ENCODE results near the gene MIB2. TPM values are rescaled to one million over a fixed set of nuclear protein-coding genes. Genes with fewer than 3 reads are reported as not detected.

MIB2 gene
- polyA plus RNA-seq, 3 donors: 5.4 to 65.7 (median 5.6) TPM

DNA sequence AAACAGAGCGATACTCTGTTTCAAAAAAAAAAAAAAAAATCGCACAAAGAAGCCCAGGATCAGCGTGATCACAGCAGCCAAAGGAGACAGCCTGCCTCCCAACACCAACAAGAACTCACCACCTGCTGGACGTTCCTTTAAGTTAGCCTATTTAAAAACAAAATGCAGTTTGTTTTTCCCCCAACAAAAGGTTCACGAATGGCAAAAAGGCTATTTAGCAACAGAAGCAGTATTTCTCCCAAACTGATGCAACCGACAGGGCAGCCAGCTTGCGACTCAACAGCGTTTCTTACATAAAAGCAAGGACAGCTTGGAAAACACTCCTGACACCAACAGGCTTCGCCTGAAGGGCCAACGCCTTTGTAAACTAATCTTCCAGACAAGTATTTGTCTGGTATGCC lies 47.4 kb upstream of the MIB2 start:
- Histone ChIP-seq H3K27ac (ENCODE audit: low read depth in 1 of 2, low read length in 2 of 2) (peak overlapping the region in 1 of 2 donors; percentile 7), H4K20me1 (ENCODE audit: insufficient read depth, low read length) (peaks cover 96% of the 10 kb centered on the region), H3K9me3 (replicated peaks in 1 of 2; ENCODE audit: control insufficient read depth in 1 of 2, insufficient read depth in 1 of 2, low read length in 2 of 2) (no peaks in the 10 kb centered on the region), H3K79me2 (ENCODE audit: insufficient read depth, low read length) (peaks cover 99% of the 10 kb centered on the region), H3K9ac (ENCODE audit: insufficient read depth, low read length, poor library complexity, severe bottlenecking) (no peak overlapping the region), H3K4me1 (ENCODE audit: control insufficient read depth in 1 of 2, insufficient read depth in 2 of 2, low read length in 2 of 2) (peaks cover 2 to 5% of the 10 kb centered on the region in 2 donors), H3K36me3 (replicated peaks in 1 of 2; ENCODE audit: control insufficient read depth in 1 of 2, insufficient read depth in 2 of 2, low read length in 2 of 2) (peaks cover 47 to 71% of the 10 kb centered on the region in 2 donors), H2AFZ (ENCODE audit: insufficient read depth, low read depth, low read length, poor library complexity, severe bottlenecking) (no peak overlapping the region), H3K4me2 (replicated peaks; ENCODE audit: extremely low read depth, low read length, poor library complexity, severe bottlenecking) (no peak overlapping the region), H3K4me3 (replicated peaks in 1 of 3; ENCODE audit: low read depth in 2 of 3, low read length in 3 of 3) (no peak overlapping the region), H3K27me3 (ENCODE audit: control insufficient read depth in 2 of 2, insufficient read depth in 2 of 2, low read length in 2 of 2) (no peaks in the 10 kb centered on the region)
- Mint-ChIP-seq H3K4me3 (no peak overlapping the region), H3K9me3 (no peaks in the 10 kb centered on the region), H3K27ac (peak overlapping the region in 1 of 7 donors; percentile 74), H3K36me3 (peaks cover 45 to 76% of the 10 kb centered on the region in 2 donors), H3K4me1 (peaks cover 21% of the 10 kb centered on the region), H3K27me3 (ENCODE audit: low read depth in 3 of 3) (peaks cover 0 to 3% (median 1%) of the 10 kb centered on the region in 3 donors)
- 83% methylated on average over 8 of the region's 10 CpGs for WGBS (ENCODE audit: insufficient coverage)
- intact Hi-C loops (cut with micrococcal nuclease): no loop called here
- TF ChIP-seq, protein P1, sequence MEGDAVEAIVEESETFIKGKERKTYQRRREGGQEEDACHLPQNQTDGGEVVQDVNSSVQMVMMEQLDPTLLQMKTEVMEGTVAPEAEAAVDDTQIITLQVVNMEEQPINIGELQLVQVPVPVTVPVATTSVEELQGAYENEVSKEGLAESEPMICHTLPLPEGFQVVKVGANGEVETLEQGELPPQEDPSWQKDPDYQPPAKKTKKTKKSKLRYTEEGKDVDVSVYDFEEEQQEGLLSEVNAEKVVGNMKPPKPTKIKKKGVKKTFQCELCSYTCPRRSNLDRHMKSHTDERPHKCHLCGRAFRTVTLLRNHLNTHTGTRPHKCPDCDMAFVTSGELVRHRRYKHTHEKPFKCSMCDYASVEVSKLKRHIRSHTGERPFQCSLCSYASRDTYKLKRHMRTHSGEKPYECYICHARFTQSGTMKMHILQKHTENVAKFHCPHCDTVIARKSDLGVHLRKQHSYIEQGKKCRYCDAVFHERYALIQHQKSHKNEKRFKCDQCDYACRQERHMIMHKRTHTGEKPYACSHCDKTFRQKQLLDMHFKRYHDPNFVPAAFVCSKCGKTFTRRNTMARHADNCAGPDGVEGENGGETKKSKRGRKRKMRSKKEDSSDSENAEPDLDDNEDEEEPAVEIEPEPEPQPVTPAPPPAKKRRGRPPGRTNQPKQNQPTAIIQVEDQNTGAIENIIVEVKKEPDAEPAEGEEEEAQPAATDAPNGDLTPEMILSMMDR (IDR thresholded peaks at IDR 0.05): no peak
- no peak for DNase-seq

DNA sequence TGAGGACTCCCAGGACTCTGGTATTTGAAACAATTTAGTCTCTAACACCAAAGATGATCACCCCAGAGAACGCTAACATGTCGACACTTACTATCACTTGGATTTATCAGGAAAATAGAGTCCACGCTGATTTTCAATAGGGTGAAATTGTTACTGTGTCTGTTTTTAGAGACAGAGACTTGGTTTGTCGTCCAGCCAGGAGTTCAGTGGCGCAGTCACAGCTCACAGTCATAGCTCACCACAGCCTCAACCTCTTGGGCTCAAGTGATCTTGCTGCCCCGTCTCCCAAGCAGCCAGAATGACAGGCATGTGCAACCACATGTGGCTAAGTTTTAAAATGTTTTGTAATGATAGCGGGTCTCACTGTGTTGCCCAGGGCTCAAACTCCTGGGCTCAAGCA lies 46.0 kb upstream of the MIB2 start:
- Mint-ChIP-seq H3K36me3 (peaks cover 34 to 67% of the 10 kb centered on the region in 2 donors), H3K9me3 (peaks cover 0 to 2% (median 0%) of the 10 kb centered on the region in 7 donors), H3K27ac (peak overlapping the region in 1 of 7 donors; percentile 66), H3K27me3 (ENCODE audit: low read depth in 3 of 3) (peaks cover 0 to 3% (median 1%) of the 10 kb centered on the region in 3 donors), H3K4me1 (peaks cover 29% of the 10 kb centered on the region), H3K4me3 (no peak overlapping the region)
- H3K27me3 ChIP-seq (ENCODE audit: control insufficient read depth in 2 of 2, insufficient read depth in 2 of 2, low read length in 2 of 2): no peaks in the 10 kb centered on the region
- H3K36me3 ChIP-seq (replicated peaks in 1 of 2; ENCODE audit: control insufficient read depth in 1 of 2, insufficient read depth in 2 of 2, low read length in 2 of 2): peaks cover 33 to 56% of the 10 kb centered on the region in 2 donors
- peaks cover 10 to 14% of the 10 kb centered on the region in 2 donors for H3K4me1 ChIP-seq (ENCODE audit: control insufficient read depth in 1 of 2, insufficient read depth in 2 of 2, low read length in 2 of 2)
- WGBS (ENCODE audit: insufficient coverage): 60% methylated on average over 1 of the region's 7 CpGs
- H4K20me1 ChIP-seq (ENCODE audit: insufficient read depth, low read length): peaks cover 87% of the 10 kb centered on the region
- intact Hi-C loops (cut with micrococcal nuclease): no loop called here
- no peak overlapping the region for H3K4me3 ChIP-seq (replicated peaks in 1 of 3; ENCODE audit: low read depth in 2 of 3, low read length in 3 of 3)
- H2AFZ ChIP-seq (ENCODE audit: insufficient read depth, low read depth, low read length, poor library complexity, severe bottlenecking): no peak overlapping the region
- TF ChIP-seq, protein P1 (IDR thresholded peaks at IDR 0.05): no peak
- peaks cover 100% of the 10 kb centered on the region for H3K79me2 ChIP-seq (ENCODE audit: insufficient read depth, low read length)
- peak overlapping the region in 1 of 2 donors; percentile 31 for H3K27ac ChIP-seq (ENCODE audit: low read depth in 1 of 2, low read length in 2 of 2)
- no peak overlapping the region for H3K4me2 ChIP-seq (replicated peaks; ENCODE audit: extremely low read depth, low read length, poor library complexity, severe bottlenecking)
- H3K9ac ChIP-seq (ENCODE audit: insufficient read depth, low read length, poor library complexity, severe bottlenecking): no peak overlapping the region
- no peak for DNase-seq
- H3K9me3 ChIP-seq (replicated peaks in 1 of 2; ENCODE audit: control insufficient read depth in 1 of 2, insufficient read depth in 1 of 2, low read length in 2 of 2): no peaks in the 10 kb centered on the region
